Stimulated activated CD8-positive, alpha-beta memory T cell treated with anti-CD3 and anti-CD28 coated beads, Interleukin-7, amount 100 ng/mL, for 4 hours (primary cell): ENCODE data around the gene RNF167.

Experiments used
- DNase-seq, 2 donors: peaks; one replicate each; pipeline ENCODE4 v3.0.0-alpha.2; 2020; ENCODE audit warnings: low read depth in 2 of 2

RNF167 gene

DNA sequence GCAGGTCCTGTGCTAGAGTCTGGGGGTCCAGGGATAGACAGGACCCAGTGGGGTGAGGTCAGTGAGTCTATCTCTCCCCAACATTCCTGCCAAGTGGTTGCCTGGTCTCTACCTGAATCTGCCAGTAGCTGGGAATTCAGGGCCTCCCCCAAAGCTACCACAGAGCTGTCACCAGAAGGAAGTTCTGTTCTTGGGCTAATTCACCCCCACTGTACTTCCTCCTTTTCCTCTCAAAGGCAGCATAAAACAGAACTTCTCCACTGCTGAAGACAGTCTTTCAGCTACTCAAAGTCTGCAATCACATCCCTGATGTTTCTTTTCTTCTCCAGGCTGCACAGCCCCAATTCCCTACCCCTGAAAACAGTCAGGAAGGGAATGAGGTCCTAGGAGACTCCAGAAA, 38.7 kb downstream of the RNF167 start:
- no peak for DNase-seq

DNA sequence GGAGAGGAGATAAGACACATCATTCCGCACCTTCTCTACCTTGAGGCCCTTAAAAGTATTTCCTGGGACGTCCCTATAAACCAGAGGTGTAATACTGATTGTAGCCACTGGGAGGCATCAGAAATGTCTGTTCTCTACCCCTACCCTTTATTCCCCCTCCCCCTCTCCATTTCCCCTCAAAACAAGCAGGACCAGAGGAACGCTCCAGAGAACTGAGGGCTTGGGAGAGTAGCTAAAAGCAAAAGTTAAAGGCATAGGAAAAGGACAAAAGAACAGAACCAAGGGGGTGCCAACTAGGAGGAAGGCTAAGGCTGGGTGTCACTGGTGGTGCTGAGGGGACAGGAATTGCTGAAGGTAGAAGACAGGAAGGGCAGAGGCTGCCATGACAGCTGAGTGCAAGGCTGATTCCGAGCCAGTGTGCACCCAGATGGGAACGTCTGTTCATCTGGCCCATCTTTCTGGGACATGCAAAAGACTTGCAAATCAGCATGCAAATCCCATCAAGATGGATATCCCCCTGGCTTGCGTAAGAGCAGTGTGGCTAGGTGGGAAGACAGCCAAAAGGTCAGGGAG, 40.7 kb downstream of the RNF167 start:
- DNase-seq = no peak

DNA sequence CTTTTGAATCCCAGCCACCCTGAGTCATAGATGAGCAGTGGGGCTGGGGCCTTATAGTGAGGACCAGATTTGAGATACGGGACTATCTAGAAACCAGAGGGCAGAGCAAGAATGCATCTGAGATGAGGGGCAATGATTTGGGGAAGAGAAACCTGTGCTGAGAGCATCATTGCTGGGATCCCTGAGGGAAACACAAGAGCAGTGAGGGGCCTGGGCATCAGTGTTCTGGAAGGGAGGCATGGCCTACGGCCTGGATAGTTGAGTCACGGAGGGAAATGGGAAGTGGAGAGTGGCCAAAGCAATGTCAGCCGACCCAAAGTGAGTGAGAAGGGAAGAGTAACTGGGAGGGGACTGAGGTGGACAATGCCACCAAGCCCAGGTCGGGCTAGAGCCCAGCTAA, 42.2 kb downstream of the RNF167 start:
- DNase-seq = no peak

DNA sequence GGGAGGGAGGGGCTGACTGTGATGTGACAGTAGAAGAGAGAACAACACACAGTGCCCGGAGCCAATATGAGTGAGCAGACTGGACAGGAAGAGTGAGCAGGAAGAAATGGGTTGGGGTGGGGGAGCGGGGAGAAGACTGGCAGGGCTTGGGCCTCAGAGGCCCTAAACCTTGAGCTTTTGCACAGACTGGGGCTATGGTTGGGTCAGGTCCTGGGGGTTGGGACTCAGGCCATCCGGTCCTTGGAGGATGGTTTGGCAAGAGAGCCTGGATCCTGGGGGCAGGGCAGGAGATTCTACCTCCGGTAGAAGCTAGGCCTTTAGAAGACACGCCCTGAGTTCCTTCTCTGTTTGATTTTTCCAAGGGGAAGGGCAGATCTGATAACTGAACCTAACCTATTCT, 46.3 kb downstream of the RNF167 start:
- no peak for DNase-seq

DNA sequence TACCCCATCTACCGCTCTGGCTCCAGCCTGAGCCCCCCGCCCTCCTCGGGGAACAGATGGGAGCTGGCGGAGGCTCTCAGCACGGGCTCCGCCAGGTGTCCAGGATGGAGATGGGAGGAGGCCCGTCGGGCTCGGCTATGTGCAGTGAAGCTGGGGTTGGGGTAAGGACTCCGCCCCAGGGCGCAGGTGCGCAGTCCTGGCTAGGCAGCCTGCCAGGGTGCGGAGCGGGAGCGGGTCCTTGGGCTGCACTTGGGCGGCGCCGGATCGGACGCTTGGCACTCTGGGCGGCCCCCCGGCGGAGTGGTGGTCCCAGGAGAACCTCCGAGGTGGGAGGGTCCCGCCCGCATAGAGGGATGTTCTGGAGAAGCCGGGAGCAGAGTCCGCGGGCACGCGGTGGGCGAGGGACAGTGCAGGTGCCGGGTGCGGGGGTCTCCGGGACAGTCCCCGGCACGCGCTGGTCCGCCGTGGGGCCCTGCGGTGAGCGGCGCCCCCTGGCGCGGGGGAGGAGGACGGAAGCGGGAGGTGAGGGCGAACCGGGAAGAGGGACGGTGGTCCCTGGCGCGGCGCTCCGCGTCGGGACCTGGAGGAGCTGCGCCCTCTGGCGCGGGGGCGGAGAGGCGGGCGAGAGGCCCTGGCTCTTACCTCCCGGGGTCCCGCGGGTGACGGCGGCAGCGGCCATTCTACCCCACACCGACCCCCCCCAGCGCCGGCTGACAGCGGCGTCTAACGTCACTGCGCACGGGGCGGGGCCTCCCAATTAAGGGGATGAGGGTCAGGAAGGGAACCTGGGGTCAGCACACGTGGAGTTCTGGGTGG, 47.1 kb downstream of the RNF167 start, which contains the start of gene CAMTA2:
CAMTA2 (minus strand) TSS at position 725 of the 816 bp plus-strand sequence. CDS start 1,453 bp downstream, outside the sequence.
- peak; percentile 75 to 85 for DNase-seq

DNA sequence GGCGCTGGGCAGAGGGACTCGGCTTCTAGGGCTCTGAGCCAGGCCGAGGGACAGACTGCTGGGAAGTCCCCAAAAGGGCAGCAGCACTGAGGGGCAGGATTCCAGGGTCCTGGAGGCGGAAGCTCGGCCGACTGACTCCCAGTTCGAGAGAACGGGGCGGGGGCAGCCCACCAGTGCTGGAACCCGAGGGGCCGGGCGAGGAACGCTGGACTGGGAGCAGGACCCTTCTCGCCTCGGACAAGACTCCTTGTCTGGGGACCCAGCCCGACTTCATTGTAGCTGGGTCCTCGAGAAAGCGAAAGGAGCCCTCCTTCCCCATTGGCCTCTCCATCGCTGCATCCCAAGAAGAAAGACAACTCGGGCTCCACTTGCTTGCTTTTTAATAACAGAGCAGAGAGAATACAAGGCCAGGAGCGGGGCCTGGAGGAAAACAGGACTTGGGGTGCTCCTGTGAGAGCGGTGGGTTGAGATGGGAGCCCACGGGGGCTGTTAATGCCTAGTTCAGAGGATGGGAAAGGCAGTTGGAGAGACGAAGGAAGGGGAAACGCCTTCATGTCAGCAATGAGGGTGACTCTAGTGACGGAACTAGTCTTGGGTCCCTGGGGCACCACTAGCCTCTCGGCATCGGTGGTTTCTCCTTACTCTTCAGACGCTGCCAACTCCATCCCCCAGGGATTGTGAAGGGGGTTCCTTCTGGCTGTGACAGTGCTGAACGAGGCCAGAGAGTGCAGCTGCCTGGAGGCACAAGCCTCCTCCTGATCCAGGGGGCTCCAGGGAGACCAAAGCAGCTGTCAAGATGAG, 47.9 kb downstream of the RNF167 start:
- no peak for DNase-seq

DNA sequence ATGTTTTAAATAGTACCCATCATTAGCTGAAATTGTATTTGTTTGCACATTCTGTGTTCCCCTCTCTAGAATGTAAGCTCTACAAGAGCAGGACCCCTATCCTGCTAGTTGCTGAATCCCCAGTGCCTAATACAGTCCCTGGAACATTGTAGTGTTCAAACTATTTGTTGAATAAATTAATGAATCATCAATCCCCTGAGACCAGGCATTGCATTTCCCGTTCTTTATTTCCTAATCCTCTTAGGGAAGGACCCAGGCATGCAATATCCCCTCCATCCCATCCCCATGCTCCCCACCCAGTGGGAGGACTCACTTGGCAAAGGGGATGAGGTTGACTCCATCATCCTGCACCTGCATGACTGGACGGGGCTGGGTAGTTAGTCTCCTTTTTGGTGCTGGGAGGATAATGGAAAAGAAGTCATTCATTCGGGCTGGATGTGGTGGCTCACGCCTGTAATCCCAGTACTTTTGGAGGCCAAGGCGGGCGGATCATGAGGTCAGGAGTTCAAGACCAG, 54.1 kb downstream of the RNF167 start:
- no peak for DNase-seq
